NCI-H345 treated with DMSO at 0.1 percent for 48 hours (cell line): ENCODE measurements around the gene ZNF471.
A peak's percentile ranks its signal among the peaks of the same experiment; 100 is the strongest.

Experiments
- DNase-seq: peaks from one replicate; lab custom pipeline; 2025; ENCODE audit not compliant: unreplicated experiment; lab: John Stamatoyannopoulos, UW

Gene ZNF471

GRCh38 chr19:56507446-56508289 is at the start of gene ZNF471:
Gene ZNF471, plus strand, starts transcription at chr19:56507855. Its CDS starts 3,717 bp downstream, at chr19:56511572.
- peak; percentile 91 for DNase-seq

- DNase-seq, result no peak
These were observed 33.3 kb upstream of the ZNF471 start for GRCh38 chr19:56474308-56474707.

GRCh38 chr19:56476093-56476492 is 31.6 kb upstream of the ZNF471 start:
- DNase-seq, result no peak

GRCh38 chr19:56476651-56477428 is 30.8 kb upstream of the ZNF471 start, which contains the start of gene ZNF667:
Gene ZNF667, minus strand, starts transcription at chr19:56477345. Its CDS starts 14,975 bp downstream, at chr19:56462370.
- DNase-seq, result no peak

- DNase-seq, result peak; percentile 62
These were observed 30.0 kb upstream of the ZNF471 start for GRCh38 chr19:56477429-56478338.

- no peak for DNase-seq
These were observed 16.3 kb upstream of the ZNF471 start for GRCh38 chr19:56491399-56491798.

- DNase-seq, result no peak
These were observed 3.1 kb upstream of the ZNF471 start for GRCh38 chr19:56504581-56504980.

- no peak for DNase-seq
These were observed 679 bp downstream of the ZNF471 start for GRCh38 chr19:56508290-56508778.

- DNase-seq, result no peak
These were observed 17.7 kb downstream of the ZNF471 start for GRCh38 chr19:56525214-56525860.

GRCh38 chr19:56537442-56537841 is 29.8 kb downstream of the ZNF471 start:
- no peak for DNase-seq

GRCh38 chr19:56538254-56538760 is 30.7 kb downstream of the ZNF471 start:
- peak; percentile 59 for DNase-seq

- DNase-seq, result no peak
These were observed 31.2 kb downstream of the ZNF471 start, which contains the start of gene ZFP28 for GRCh38 chr19:56538761-56539263. Gene ZFP28, plus strand, starts transcription at chr19:56538948. Its CDS starts 71 bp downstream, at chr19:56539019.

- no peak for DNase-seq
These were observed 36.1 kb downstream of the ZNF471 start for GRCh38 chr19:56543776-56544175.

- DNase-seq, result no peak
These were observed 39.9 kb downstream of the ZNF471 start for GRCh38 chr19:56547535-56547934.

- no peak for DNase-seq
These were observed 46.7 kb downstream of the ZNF471 start for GRCh38 chr19:56554272-56554869.

GRCh38 chr19:56562766-56563165 is 55.1 kb downstream of the ZNF471 start:
- DNase-seq, result no peak

GRCh38 chr19:56566904-56567273 is 59.2 kb downstream of the ZNF471 start:
- DNase-seq, result peak; percentile 42

GRCh38 chr19:56567274-56568120 is 59.8 kb downstream of the ZNF471 start, which contains the start of gene ZNF470:
Gene ZNF470, plus strand, starts transcription at chr19:56567468. Its CDS starts 2,844 bp downstream, at chr19:56570312.
- DNase-seq, result peak; percentile 53
